Esophagus muscularis mucosa (tissue), 4 donors: Measurements from ENCODE around the gene ADGRB3. TPM values are rescaled to one million over a fixed set of nuclear protein-coding genes. Genes with fewer than 3 reads are reported as not detected.
"Not testable (repeated sequence)": the region's sequence is repeated elsewhere in the genome, so short reads cannot be mapped to it uniquely, and the experiment has no call there.

Source experiments
- DNase-seq: peaks from one replicate; pipeline ENCODE4 v3.0.0-alpha.2; 2017; ENCODE audit errors: extremely low spot score
- H3K27ac ChIP-seq, 4 donors: fragments of 200-600 bp; sonication (generic); replicated peaks in 1 of 4; 1 replicate in 3 of 4; 2 replicates in 1 of 4; pipeline ENCODE4 v1.5.1; 2016 to 2019; ENCODE audit warnings: mild to moderate bottlenecking in 1 of 4
- H3K27me3 ChIP-seq, 4 donors: fragments of 200-600 bp; sonication (generic); one replicate each; pipeline versions ENCODE4 v1.5.1 to v1.6.0; 2016 to 2019
- H3K36me3 ChIP-seq, 4 donors: fragments of 200-600 bp; sonication (generic); one replicate each; pipeline ENCODE4 v1.5.1; 2016 to 2019
- H3K4me1 ChIP-seq, 4 donors: fragments of 200-600 bp; sonication (generic); one replicate each; pipeline ENCODE4 v1.5.1; 2016 to 2019
- H3K4me3 ChIP-seq, 4 donors: fragments of 200-600 bp; sonication (generic); 1 replicate in 2 of 4; 2 replicates in 2 of 4; pipeline ENCODE4 v1.5.1; 2016 to 2019; ENCODE audit warnings: mild to moderate bottlenecking in 4 of 4, moderate library complexity in 1 of 4
- H3K9me3 ChIP-seq, 4 donors: fragments of 200-600 bp; sonication (generic); 1 replicate in 3 of 4; 2 replicates in 1 of 4; pipeline ENCODE4 v1.5.1; 2016 to 2019
- CTCF ChIP-seq, 3 experiments: fragments of 200-600 bp in 2 of 3; fragments of 450-650 bp in 1 of 3; sonication (generic) in 2 of 3; IDR thresholded peaks; one replicate each; pipeline ENCODE4 v1.5.1; 2017 to 2019; ENCODE audit warnings: antibody characterized with exemption in 3 of 3, mild to moderate bottlenecking in 2 of 3, moderate library complexity in 1 of 3
- EP300 ChIP-seq: sonication (generic); formaldehyde crosslinking; IDR thresholded peaks from one replicate; pipeline ENCODE4 v1.6.1; 2017; ENCODE audit warnings: antibody characterized with exemption
- POLR2A ChIP-seq: fragments of 450-650 bp; IDR thresholded peaks from one replicate; pipeline ENCODE4 v1.6.1; 2017; ENCODE audit warnings: antibody characterized with exemption, moderate library complexity, mild to moderate bottlenecking, low read depth
- POLR2AphosphoS5 ChIP-seq, 2 donors: sonication (generic); formaldehyde crosslinking; IDR thresholded peaks; one replicate each; pipeline ENCODE4 v1.6.1; 2017; ENCODE audit warnings: antibody characterized with exemption in 2 of 2
- WGBS: methylation state at CpG from one replicate; pipeline ENCODE4 v1.1.5; 2018; 5-methylcytosine and 5-hydroxymethylcytosine counted together
- intact Hi-C: fragments of 100-400 bp; cut with DNase I; formaldehyde crosslinking; loops from one replicate; pipeline ENCODE4 v1.15.1; 2023
- total RNA-seq, 4 donors: library from RNA; depleted of rRNA; stranded (reverse); fragments of >200 nt; gene quantifications; one replicate each; pipeline versions ENCODE4 v1.1.0 to v1.2.1, GENCODE V29; 2016

Gene ADGRB3
- total RNA-seq, 4 donors from 2014 or later = 4.9 to 6.3 (median 5.8) TPM

- H3K36me3 ChIP-seq = no peaks in the 10 kb centered on the region
- no peaks in the 10 kb centered on the region for H3K9me3 ChIP-seq
- TF ChIP-seq POLR2A = no peak
- TF ChIP-seq POLR2AphosphoS5 (IDR thresholded peaks at IDR 0.05) = no peak
- no peak overlapping the region for H3K4me3 ChIP-seq
- no peaks in the 10 kb centered on the region for H3K27me3 ChIP-seq
- no peak overlapping the region for H3K27ac ChIP-seq
- DNase-seq = no peak
- intact Hi-C loops = no loop called here
- H3K4me1 ChIP-seq = no peaks in the 10 kb centered on the region
Measured at GRCh38 chr6:68673255-68673654, 38.2 kb downstream of the ADGRB3 start.

- Histone ChIP-seq H3K27me3 (no peaks in the 10 kb centered on the region), H3K9me3 (no peaks in the 10 kb centered on the region), H3K27ac (no peak overlapping the region), H3K4me1 (no peaks in the 10 kb centered on the region), H3K4me3 (no peak overlapping the region), H3K36me3 (no peaks in the 10 kb centered on the region)
- intact Hi-C loops = no loop called here
- DNase-seq = no peak
- 79% methylated on average over 4 of the region's 4 CpGs for WGBS
- TF ChIP-seq POLR2A (no peak), EP300 (no peak), CTCF (IDR thresholded peaks at IDR 0.05) (no peak), POLR2AphosphoS5 (IDR thresholded peaks at IDR 0.05) (no peak)
Measured at GRCh38 chr6:68675548-68675947, 40.5 kb downstream of the ADGRB3 start.

- H3K4me3 ChIP-seq, intact Hi-C loops, H3K4me1 ChIP-seq, H3K27ac ChIP-seq, H3K36me3 ChIP-seq, H3K9me3 ChIP-seq, H3K27me3 ChIP-seq, DNase-seq: not testable (repeated sequence)
- WGBS = 94% methylated on average over 16 of the region's 16 CpGs
Measured at GRCh38 chr6:68676094-68676493, 41.0 kb downstream of the ADGRB3 start.

GRCh38 chr6:68677058-68677457, 42.0 kb downstream of the ADGRB3 start:
- H3K4me3 ChIP-seq = no peak overlapping the region
- TF ChIP-seq EP300 (no peak), CTCF (IDR thresholded peaks at IDR 0.05) (no peak), POLR2AphosphoS5 (IDR thresholded peaks at IDR 0.05) (no peak), POLR2A (no peak)
- DNase-seq = no peak
- intact Hi-C loops = no loop called here
- no peaks in the 10 kb centered on the region for H3K4me1 ChIP-seq
- H3K27me3 ChIP-seq = no peaks in the 10 kb centered on the region
- no peaks in the 10 kb centered on the region for H3K9me3 ChIP-seq
- no peaks in the 10 kb centered on the region for H3K36me3 ChIP-seq
- H3K27ac ChIP-seq = no peak overlapping the region
- 43% methylated on average over 3 of the region's 3 CpGs for WGBS

- H3K27ac ChIP-seq = no peak overlapping the region
- WGBS = 78% methylated on average over 2 of the region's 2 CpGs
- TF ChIP-seq POLR2AphosphoS5 (IDR thresholded peaks at IDR 0.05) (no peak), EP300 (no peak), CTCF (IDR thresholded peaks at IDR 0.05) (no peak), POLR2A (no peak)
Measured at GRCh38 chr6:68679399-68679798, 44.3 kb downstream of the ADGRB3 start.

GRCh38 chr6:68680264-68680663, 45.2 kb downstream of the ADGRB3 start:
- H3K27me3 ChIP-seq = no peaks in the 10 kb centered on the region
- H3K27ac ChIP-seq = no peak overlapping the region
- H3K4me3 ChIP-seq = no peak overlapping the region
- no peaks in the 10 kb centered on the region for H3K36me3 ChIP-seq
- 88% methylated on average over 2 of the region's 2 CpGs for WGBS
- intact Hi-C loops = no loop called here
- no peaks in the 10 kb centered on the region for H3K4me1 ChIP-seq
- no peak for TF ChIP-seq POLR2A
- no peaks in the 10 kb centered on the region for H3K9me3 ChIP-seq
- no peak for DNase-seq

More at GRCh38 chr6:68679399-68679798, 44.3 kb downstream of the ADGRB3 start:
- no peaks in the 10 kb centered on the region for H3K9me3 ChIP-seq
- DNase-seq = no peak
- no peak overlapping the region for H3K4me3 ChIP-seq
- no peaks in the 10 kb centered on the region for H3K36me3 ChIP-seq
- H3K4me1 ChIP-seq = no peaks in the 10 kb centered on the region
- no peaks in the 10 kb centered on the region for H3K27me3 ChIP-seq
- intact Hi-C loops = no loop called here
